Middle frontal gyrus (tissue), 1 donor: ENCODE measurements around the gene PIP4K2B.

ENCODE experiments used
- DNase-seq: peaks from one replicate; pipeline ENCODE4 v3.0.0-alpha.2; 2015; ENCODE audit warnings: low spot score; ENCODE audit errors: extremely low spot score

Gene PIP4K2B

DNA sequence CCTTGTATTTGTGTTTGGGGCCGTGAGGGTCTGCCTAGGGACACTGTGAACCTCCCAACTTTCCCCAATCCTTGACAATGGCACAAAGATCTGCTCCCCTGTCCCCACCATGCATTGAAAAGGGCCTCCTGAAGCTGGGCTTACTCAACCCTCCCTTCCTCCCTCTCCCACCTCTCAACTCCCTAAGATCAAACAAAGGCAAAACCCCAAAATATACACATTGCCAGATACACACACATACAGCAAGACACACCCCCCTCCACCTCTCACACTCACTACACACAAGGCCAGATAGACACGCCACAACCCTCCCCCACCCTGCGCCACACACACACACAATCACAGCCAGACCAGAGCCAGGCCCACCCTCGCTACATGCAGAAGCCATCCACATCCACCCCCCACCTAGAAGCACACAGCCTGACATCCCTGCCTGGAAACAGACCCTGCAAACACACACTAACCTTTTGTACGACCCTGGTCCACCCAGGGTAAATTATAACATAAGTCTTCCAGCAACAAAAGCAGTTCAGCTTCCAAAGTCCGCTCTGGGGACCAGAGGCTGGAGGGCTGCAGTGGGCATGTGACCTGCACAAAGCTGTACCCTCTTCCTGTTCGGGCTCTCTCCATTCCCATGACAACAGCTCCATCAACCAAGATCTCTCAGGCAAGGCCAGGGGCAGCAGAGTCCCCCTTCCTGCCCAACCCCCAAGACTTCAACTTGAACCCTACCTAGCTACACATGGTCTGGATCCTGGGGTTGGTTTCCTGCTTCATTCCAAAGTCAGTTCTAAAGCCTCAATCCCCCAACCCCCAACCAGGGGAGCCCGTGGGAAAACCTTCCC is 53.1 kb downstream of the PIP4K2B start:
- no peak for DNase-seq

DNA sequence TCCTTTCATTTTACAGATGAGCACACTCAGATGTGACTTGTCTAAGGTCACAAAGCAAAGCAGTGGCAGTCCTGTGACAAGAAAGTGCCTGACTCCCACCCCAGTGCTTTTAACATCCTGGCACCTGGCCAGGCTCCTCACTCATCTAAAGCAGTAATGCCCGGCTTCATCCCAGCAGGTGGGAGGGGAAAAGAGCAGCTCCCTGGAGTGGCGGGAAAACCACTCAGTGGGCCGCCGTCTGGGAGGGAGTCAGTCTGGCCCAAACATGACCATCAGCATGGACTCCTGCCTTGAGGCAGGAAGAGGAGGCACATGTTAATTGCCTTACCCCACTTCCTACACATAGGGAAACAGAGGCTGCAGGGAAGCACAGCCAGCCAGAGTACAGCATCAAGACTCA is 53.8 kb downstream of the PIP4K2B start:
- DNase-seq, result no peak

- no peak for DNase-seq
Observed at GRCh38 chr17:38743556-38744171, 55.7 kb downstream of the PIP4K2B start.

DNA sequence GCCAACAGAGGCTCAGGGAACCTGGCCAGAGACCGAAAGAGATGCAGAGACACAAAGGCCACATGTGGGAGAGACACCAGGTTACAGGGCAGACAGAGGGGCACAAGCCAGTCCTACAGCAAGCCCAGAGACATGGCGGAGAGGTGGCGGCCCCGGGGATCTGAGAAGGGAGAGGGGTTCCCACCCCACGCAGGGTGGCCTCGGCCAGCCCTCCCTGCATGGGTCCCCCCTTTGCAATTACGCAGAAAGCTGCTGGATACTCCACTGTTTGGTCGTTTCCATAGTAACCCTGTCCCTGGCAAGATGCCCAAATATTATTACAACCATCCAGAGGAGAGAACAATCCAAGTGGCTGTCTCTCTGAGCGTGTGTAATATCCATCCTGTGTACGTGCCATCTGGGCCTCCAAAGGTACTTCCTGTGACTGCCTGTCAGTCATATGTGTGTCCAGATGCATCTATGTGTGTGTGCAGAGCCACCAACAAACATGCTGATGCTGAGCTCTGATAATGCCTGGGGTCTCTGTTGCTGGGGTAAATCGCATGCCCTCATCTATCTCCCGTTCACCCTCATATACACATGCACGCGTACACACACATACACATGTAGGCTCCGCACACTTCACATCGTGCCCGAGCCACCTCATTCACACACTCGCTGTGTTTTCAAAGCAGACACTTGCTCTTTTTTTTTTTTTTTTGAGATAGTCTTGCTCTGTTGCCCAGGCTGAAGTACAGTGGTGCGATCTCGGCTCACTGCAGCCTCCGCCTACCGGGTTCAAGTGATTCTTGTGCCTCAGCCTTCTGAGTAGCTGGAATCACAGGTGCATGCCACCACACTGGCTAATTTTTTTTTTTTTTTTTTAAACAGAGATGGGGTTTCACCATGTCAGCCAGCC is 56.7 kb downstream of the PIP4K2B start:
- no peak for DNase-seq

- no peak for DNase-seq
Observed at GRCh38 chr17:38741921-38742410, 57.4 kb downstream of the PIP4K2B start.

DNA sequence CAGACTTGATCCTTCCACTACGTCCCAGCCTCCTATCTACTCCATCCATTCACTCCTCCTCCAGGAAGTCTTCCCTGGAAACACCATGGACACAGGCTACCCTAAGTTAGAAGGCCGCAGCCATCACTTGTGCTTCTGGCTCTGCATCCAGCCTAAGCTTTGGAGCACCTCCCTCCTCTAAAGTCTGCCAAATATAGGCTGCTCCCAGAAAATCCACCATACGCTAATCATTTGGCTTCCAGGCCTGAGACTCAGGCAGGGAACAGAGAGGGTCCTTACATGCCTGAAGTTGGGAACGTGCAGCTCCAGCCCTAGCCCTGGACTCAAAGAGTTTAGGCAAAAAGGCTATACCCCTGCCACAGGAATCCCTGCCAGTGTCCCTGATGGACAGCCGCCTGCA is 57.9 kb downstream of the PIP4K2B start:
- DNase-seq, result no peak

GRCh38 chr17:38740806-38741205 is 58.5 kb downstream of the PIP4K2B start:
- no peak for DNase-seq

- no peak for DNase-seq
Observed at GRCh38 chr17:38740044-38740443, 59.3 kb downstream of the PIP4K2B start.

DNA sequence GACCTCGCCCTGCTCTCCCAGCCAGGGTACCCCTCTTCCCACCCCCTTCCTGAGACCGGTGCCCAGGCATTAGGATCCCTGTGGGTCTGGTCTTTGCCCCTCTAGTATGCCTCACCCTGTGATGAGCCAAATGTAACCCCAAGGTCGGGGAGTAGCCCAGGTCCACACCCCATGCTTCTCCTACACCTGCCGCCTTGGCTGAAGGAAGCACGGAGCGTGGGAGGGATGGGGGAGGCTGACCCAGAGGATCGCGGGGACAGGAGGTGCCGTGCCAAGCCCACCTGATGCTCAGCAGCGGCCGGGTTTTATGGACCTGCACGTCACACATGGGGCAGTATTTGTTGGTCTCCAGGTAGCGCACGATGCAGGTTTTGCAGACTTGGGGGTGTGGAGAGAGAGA is 60.1 kb downstream of the PIP4K2B start:
- no peak for DNase-seq

DNA sequence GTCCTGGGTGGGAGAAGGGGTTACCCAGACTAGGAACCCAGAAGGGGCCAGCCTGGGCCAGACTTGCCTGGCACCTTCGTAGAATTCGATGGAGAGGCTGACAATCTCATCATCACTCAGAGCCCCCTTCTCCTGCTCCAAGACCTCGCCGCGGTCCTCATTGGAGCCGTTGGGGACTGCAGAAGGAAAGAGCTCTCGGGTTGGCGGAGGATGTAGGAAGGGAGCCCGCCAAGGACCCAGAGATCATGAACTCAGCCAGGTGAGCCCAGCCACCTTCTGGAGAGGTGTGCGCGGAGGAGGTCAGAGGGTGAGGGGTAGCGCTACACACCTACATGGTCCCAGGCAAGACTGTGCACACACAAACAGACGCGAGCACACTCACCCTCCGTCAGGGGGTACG is 60.7 kb downstream of the PIP4K2B start:
- DNase-seq, result no peak

- DNase-seq, result no peak
Observed at GRCh38 chr17:38738007-38738662, 61.2 kb downstream of the PIP4K2B start.

- DNase-seq, result no peak
Observed at GRCh38 chr17:38735161-38735997, 64.0 kb downstream of the PIP4K2B start.

- no peak for DNase-seq
Observed at GRCh38 chr17:38733982-38734973, 65.1 kb downstream of the PIP4K2B start.

DNA sequence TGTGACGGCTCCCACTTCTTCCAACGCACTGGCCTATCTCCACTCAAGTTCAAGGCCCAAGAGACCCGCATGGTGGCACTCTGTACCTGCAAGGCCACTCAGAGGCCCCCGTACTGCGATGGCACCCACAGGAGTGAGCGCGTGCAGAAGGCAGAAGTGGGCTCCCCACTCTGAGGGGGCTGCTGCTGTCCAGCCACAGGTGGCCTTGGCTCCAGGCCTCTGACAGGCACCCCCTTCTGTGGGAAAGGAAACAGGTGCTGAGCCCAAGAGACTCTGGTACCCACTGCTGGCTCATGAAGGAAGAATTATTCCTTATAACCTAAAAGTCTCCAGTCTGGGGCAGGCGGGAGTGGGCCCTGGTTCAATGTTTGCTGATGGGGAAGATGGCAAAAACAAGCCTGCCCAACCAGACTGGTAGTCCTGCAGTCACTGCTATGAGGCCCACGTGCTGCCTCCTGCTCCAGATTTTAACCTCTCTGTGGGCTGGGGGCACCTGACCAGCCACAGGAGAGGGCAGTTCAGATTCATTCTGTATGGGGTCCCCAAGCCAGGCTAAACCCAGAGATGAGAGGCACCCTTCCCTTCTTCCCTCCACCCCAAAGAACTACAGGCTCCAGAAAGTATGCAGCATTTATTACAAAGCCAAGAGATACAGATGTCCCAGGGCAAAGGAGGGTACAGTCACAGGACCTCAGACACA is 65.9 kb downstream of the PIP4K2B start:
- DNase-seq, result no peak

DNA sequence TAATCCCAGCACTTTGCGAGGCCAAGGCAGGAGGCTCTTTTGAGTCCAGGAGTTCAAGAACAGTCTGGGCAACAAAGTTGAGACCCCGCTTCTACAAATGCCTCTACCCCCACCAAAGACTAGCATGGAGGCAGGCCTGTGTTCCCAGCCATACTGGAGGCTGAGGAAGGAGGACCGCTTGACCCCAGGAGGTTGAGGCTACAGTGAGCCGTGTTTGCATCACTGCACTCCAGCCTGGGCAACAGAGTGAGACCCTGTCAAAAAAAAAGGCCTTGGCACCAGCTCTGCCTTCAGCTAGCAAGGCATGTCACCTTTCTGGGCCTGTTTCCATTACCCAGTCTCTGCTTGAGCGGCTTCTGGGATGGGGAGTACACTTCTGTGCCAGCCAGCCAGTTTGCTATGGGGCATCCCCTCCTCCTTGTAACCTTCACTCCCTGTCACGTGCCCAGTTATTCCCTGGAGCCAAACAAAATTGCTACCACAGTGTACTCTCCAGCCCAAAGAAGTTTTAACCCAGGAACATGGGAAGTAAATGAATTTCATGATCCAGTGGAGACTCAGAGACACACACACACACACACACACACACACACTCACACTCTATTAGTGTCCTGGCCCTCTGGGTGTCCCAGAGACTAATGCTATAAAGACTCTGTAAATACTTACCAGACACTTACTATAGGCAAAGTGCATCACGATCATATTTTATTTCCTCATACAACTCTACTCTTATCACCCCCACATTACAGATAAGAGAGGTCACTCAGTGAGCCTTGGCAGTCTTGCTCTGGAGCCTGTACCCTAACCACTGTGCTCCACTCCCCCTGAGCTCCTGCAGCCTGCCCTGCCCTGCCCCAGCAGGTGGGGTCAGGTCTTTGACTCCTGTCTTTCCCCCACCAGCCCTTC is 66.7 kb downstream of the PIP4K2B start:
- no peak for DNase-seq

DNA sequence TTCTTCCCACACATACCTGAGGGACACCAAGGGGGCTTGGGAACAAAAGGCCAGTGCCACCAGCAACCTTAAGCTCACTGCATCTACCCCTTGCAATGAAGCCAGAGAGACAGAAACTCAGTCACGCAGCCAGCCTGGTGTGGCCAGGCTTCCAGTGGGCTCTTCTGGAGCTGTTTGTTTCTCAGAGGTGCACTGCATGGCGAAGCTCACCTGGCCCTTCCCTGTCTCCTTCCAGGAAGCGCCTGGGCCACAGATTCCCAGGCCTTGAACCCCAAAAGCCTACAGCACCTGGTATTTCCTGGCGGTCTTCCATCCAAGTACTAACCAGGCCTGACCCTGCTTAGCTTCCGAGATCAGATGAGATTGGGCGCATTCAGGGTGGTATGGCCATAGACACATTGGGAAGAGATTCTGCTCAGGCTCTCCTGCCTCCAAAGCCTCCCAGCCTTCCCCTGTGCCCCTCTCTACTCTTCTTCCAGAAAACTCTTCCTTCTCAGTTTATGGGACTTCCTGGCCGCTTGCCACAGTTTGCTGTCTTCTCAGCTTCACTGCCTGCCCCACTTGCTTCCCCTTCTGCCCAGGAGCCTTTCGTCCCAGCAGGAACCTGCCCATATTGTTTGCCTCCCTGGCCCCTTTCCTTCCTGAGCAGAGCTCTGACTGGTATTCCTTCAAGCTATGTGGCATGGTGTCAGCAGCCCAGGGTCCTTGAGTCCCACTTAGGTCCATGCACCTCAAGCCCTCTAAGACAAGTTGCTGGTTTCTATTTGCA is 67.6 kb downstream of the PIP4K2B start:
- no peak for DNase-seq
